Measurements from ENCODE around the gene RBBP7.

RBBP7 gene

GRCh38 chrX:16870095-16870861, at the start of gene RBBP7:
RBBP7 (minus strand) TSS chrX:16870362; CDS start chrX:16870053, 309 bp downstream.
- TF ChIP-seq MYC (IDR thresholded peaks at IDR 0.05; ENCODE audit: low read depth, low read length), result 0 out of 2 replicates have a peak, but pooled peaks have one; percentile 22
- peak; percentile 86 for TF ChIP-seq POLR2A (IDR thresholded peaks at IDR 0.05; ENCODE audit: extremely low read depth, insufficient read length)
- no peak for TF ChIP-seq CTCF (IDR thresholded peaks at IDR 0.05; ENCODE audit: low read depth, low read length)
- peak; percentile 6; the same call in 1 of the 2 replicates for TF ChIP-seq MAX (IDR thresholded peaks at IDR 0.05; ENCODE audit: low read depth, low read length)
- peak; percentile 92 for DNase-seq (ENCODE audit: low read depth)
- H3K4me3 ChIP-seq (ENCODE audit: low read depth, low read length), result peak within 1 kb of the TSS; percentile 99

- no peak for DNase-seq (ENCODE audit: low read depth)
- no peak overlapping the region for H3K4me3 ChIP-seq (ENCODE audit: low read depth, low read length)
- no peak for TF ChIP-seq POLR2A (IDR thresholded peaks at IDR 0.05; ENCODE audit: extremely low read depth, insufficient read length)
Observed at GRCh38 chrX:16918979-16919378, 48.8 kb upstream of the RBBP7 start.

GRCh38 chrX:16917120-16917519, 47.0 kb upstream of the RBBP7 start:
- no peak overlapping the region for H3K4me3 ChIP-seq (ENCODE audit: low read depth, low read length)
- TF ChIP-seq CTCF (IDR thresholded peaks at IDR 0.05; ENCODE audit: low read depth, low read length) (no peak), MYC (IDR thresholded peaks at IDR 0.05; ENCODE audit: low read depth, low read length) (no peak), MAX (IDR thresholded peaks at IDR 0.05; ENCODE audit: low read depth, low read length) (no peak), POLR2A (IDR thresholded peaks at IDR 0.05; ENCODE audit: extremely low read depth, insufficient read length) (no peak)
- DNase-seq (ENCODE audit: low read depth), result no peak

- no peak overlapping the region for H3K4me3 ChIP-seq (ENCODE audit: low read depth, low read length)
- DNase-seq (ENCODE audit: low read depth), result no peak
- TF ChIP-seq CTCF (IDR thresholded peaks at IDR 0.05; ENCODE audit: low read depth, low read length), result no peak
Observed at GRCh38 chrX:16916561-16916960, 46.4 kb upstream of the RBBP7 start.

- no peak overlapping the region for H3K4me3 ChIP-seq (ENCODE audit: low read depth, low read length)
- peak; percentile 41 for TF ChIP-seq MYC (IDR thresholded peaks at IDR 0.05; ENCODE audit: low read depth, low read length)
- no peak for TF ChIP-seq POLR2A (IDR thresholded peaks at IDR 0.05; ENCODE audit: extremely low read depth, insufficient read length)
- TF ChIP-seq CTCF (IDR thresholded peaks at IDR 0.05; ENCODE audit: low read depth, low read length), result no peak
- peak; percentile 64 for TF ChIP-seq MAX (IDR thresholded peaks at IDR 0.05; ENCODE audit: low read depth, low read length)
Observed at GRCh38 chrX:16914058-16914457, 43.9 kb upstream of the RBBP7 start.

DNA sequence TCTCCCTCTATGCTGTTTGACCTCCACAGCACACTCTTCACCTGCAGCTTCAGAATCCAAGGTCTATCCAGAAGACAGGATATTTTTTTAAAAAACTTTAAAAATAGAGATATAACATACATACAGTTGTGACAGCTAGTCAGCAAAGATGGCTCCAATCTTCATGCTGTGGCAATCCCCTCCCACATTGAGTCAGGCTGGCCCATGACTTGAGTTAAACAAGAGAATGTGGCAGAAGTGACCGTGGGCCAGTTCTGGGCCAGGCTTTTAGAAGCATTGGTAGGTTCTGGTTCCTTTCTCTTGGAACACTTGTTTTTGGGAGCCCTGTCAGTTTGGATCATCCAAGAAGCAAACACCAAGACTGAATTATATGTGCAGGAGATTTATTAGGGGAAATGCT, 40.2 kb upstream of the RBBP7 start:
- TF ChIP-seq POLR2A (IDR thresholded peaks at IDR 0.05; ENCODE audit: extremely low read depth, insufficient read length) (no peak), MYC (IDR thresholded peaks at IDR 0.05; ENCODE audit: low read depth, low read length) (no peak), MAX (IDR thresholded peaks at IDR 0.05; ENCODE audit: low read depth, low read length) (no peak), CTCF (IDR thresholded peaks at IDR 0.05; ENCODE audit: low read depth, low read length) (no peak)
- H3K4me3 ChIP-seq (ENCODE audit: low read depth, low read length), result no peak overlapping the region
- no peak for DNase-seq (ENCODE audit: low read depth)

More at GRCh38 chrX:16914058-16914457, 43.9 kb upstream of the RBBP7 start:
- DNase-seq (ENCODE audit: low read depth), result peak; percentile 74
